Measurements from ENCODE around the gene TLX3.

TLX3 gene

DNA sequence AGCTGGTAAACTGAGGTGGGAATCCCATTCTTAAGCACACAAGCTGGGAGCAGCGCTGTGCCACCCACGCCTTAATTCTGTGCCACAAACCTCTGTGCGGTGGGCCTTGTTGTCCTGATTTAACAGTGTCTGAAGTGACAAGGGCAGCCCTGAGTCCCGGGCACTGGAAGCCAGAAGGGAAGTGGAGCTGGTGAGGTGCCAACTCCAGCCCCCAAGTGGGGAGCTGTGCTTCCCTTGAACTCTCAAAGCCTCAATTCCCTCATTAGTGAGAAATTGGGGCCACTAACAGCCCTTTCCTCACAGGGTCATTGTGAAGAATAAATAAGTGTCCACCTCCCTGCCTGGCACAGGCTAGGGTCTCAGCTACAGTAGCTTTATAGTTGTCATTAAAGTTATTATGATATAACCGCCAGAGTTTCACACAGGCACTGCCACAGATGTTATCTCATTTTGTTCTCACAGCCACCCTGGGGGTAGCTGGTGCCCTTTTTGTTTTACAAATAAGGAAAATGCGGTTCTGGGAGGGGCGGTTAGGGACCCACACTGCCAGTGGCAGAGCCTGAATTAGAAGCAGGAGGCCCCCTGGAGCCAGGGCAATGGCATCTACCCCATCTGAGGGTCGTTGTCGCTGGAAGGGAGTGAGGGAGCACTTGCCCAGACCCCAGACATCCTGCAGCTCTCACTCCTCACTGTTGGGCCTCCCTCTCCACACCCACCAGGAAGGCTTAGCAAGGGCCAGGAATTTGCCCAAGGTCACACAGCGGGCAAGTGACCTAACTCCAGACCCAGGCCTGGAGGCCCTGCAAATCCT lies 2.1 kb upstream of the TLX3 start:
- no peak for DNase-seq

DNA sequence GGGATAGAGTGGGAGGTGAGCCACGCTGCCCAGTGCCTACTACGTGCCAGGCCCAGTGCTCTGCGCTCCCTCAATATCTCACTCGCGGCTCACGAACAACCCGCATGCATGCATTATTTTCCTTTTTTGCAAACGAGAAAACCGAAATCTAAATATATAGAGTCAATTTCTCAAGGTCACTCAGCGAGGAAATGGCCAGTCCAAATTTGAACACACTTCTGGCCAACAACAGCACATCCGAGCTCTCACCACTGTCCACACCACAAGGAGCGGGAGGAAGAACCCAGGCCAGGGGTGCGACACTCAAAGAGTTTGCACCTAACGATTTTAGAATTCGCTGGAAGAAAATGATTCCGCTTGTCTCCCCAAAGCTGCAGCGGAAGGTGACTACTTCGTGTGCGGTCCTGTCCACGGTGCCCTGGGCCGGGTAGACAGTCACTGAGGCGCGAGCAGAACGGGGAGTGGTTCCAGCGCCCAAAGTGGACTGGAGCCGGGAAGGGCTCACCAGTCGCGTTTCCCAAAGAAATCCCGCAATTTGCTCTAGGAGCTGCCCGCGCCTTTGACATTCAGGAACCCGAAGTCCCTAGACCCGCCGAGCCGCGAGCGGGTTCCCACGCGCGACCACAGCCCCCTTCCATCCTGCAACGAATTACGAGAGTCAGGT lies 1.1 kb upstream of the TLX3 start:
- no peak for DNase-seq

DNA sequence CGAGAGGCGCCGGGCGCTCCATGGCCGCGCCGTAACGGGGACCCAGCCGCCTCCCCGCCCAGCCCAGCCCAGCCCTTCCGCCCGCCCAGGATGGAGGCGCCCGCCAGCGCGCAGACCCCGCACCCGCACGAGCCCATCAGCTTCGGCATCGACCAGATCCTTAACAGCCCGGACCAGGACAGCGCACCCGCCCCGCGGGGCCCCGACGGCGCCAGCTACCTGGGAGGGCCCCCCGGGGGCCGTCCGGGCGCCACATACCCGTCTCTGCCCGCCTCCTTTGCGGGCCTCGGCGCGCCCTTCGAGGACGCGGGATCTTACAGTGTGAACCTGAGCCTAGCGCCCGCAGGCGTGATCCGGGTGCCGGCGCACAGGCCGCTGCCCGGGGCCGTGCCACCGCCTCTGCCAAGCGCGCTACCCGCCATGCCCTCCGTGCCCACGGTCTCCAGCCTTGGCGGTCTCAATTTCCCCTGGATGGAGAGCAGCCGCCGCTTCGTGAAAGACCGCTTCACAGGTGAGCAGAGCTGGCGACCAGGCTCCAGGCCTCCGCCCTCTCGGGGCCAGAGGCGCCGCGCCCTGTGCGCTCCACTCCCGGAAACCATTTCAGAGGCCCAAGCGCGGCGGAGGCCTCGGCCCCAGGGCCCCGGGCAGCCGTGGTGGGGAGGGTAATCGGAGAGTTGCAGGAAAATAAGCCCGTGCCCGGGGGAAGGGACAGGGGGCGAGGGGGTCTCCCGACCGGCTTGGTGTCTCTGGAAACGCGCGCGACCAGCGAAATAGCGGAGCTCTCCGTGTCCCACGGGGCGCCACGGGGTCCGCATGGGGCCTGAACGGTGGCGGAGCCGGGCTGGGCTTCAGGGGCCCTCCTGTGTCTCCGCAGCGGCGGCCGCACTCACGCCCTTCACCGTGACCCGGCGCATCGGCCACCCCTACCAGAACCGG lies 496 bp downstream of the TLX3 start:
- no peak for DNase-seq

DNA sequence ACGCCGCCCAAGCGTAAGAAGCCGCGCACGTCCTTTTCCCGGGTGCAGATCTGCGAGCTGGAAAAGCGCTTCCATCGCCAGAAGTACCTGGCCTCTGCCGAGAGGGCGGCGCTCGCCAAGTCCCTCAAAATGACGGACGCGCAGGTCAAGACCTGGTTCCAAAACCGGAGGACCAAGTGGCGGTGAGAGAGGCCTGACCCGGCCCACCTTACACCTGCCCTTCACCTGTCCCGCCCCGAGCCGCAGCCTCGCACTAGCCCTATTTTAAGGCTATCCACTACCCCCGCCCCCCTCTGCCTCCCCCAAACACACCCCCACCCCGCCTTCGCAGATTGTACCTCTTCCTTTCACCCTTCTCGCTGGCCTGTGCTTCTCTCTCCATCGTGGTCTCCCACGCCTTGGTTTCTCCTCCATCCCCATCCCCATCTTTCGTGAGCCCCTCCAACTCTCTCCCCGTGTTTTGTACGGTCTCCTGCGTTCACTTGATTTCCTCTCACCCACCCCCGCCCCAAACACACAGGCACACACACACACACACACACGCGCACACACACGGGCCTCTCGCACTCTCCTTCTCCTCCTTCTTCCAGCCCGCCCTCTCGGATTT lies 1.3 kb downstream of the TLX3 start:
- no peak for DNase-seq

DNA sequence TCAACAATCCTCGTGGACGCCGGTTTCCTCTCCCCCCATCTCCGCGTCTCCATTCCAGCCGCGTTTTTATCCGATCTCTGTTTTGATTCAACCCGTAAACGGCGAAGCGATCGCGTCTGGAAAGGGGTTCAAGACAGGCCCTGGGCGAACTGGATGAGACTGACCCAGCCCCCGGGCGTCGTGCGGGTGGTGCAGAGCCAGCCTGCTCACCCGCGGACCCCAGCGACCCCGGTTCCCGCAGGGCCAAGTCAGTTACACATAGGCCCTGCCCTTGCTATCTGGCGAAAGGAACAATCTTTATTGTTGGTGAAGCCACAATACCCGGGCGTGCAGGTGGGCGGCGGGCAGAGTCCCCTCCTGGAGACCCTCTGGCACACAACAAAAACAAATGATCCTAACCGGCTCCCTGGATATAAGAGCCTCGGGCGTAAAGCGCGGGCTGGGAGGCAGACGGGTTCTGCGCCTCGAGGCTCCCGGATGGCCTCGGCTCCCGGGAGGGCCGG lies 1.8 kb downstream of the TLX3 start:
- no peak for DNase-seq

DNA sequence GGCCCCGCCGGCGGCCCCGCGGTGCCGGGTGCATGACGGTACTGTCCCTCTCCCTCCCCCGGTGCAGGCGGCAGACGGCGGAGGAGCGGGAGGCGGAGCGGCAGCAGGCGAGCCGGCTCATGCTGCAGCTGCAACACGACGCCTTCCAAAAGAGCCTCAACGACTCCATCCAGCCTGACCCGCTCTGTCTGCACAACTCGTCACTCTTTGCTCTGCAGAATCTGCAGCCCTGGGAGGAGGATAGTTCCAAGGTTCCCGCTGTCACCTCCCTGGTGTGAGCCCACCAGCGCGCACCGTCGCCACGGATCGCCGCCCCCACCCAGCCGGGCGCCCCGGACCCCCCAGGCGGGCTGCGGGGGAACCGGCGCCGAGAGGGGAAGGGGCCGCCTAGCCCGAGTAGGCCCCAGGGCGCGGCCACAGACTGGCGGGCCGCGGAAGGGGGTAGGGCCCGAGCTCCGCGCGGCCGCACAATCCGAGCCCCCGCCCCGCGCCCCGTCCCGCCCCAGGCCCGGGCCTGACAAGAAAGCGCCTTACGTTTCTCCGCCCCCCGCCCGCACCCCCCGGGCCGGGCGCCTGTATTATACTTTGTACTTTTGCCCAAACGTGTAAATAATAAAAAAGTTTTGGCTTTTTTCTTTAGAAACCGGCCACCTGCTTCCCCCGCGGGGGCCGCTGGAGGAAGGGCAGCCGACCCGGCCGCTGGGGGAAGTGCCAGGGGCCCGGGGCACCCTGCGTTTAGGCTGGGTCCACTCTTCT lies 2.5 kb downstream of the TLX3 start:
- peak; percentile 28 for DNase-seq

DNA sequence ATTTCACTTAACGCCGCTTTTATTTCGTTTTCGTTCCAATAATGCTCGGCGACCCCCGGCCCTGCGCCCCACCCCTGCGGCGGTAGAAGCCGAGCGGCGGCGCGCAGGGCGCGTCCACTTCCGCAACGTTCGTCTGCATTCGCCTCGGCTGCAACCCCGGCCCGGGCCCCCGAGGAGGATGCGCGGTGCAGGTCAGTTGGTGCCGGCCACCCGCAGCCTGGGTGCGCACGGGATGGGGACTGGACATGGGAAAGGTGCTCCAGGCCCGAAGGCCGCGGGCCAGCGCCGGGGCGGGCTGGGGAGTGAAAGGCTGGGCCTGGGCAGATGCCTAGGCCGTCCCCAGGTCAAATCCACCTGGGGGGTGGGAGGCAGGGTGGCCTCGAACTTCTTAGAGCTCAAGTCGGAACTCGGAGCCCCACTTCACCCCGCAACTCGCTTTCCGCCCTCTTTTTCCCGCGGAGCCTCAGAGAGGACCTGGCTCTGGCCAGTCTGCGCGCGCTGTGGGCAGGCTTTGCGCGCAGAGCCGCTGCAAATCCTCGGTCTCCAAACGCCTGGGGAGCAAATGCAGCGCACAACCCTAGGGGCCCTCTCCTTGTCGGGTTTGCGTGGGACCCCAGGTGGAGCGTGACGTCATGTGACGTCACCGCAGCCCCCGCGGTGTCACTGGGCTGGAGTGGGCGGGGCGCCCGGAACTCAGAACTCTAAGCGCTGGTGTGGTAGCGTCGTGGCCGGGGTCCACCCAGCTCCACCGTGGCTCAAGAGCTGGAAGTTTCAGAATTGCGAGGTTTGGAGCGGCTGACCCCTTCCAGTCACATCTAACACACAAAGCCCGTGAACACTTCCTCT lies 3.3 kb downstream of the TLX3 start:
- no peak for DNase-seq

DNA sequence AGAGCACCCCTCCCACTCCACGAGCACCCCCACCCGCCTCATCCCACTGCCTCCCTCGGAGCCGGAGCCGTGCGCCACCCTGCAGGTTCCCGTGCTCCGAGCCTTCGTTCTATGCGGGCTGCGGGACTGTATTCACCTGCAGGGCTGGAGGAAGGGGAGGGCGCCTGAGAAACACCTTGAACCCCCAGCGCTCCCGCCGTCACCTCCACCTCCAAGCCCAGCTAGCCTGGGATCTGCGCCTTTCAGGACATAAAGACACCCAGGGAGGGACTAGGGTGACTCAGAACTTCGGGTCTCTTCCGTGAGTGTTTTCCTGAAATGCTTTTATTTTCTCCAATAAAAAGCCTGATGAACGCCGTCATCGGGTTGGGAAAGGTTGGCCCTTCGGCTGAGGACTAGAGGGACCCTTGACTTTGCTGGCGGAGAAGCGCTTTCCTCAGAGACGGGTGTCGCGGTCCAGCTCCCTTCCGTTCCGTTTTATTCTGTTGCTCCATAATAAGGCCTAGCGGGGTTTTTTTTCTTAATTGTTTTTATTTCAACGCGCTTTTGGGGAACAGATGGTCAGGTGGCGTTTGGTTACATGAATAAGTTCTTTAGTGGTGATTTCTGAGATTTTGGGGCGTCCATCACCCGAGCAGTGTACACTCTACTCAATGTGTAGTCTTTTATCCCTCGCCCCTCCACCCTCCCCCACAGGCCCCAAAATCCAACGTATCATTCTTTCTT lies 4.6 kb downstream of the TLX3 start:
- DNase-seq, result no peak

DNA sequence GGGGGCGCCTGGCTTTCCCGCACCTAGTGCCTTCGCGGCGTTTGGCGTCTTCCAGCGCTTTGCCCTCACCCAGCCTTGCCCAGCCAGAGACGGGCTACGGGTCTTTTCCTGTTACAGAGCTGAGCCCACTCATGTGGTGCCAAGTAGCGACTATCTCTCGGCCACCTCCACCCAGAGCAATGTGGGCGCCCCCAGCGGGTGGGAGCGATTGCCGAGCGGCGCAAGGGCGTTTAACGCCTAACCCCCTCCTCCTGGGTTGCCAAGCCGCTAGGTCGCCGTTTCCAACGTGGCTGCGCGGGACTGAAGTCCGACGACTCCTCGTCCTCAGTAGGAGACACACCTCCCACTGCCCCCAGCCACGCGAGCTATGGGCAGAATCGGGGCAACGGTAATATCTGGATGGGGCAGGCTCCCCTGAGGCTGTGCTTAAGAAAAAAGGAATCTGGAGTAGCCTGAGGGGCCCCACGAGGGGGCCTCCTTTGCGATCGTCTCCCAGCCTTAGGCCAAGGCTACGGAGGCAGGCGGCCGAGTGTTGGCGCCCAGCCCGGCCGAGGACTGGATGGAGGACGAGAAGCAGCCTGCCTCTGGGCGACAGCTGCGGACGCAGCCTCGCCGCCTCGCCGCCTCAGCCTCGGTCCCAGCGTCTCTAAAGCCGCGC lies 5.8 kb downstream of the TLX3 start:
- DNase-seq, result no peak

DNA sequence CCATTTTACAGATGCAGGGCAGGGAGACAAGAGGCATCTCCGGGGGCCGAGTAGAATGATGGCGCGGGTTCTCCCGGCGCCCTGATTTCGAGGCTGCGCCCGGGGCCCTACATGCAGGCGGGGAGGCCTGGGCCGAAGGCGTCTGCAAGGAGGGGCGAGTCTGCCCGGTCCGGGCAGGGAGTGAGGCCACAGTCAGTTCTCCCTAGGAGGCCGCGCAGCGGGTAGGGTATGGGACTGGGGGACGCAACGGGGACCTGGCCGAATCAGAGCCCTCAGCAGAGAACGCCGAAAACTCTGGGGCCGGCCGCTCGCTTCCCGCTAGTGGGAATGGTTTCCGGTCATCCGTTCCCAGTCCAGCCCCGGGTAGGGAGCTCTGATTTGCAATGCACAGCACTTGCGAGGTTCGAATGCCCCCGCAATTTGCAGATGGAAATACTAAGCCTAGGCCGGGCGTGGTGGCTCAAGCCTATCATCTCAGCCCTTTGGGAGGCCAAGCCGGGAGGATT lies 6.4 kb downstream of the TLX3 start:
- no peak for DNase-seq

DNA sequence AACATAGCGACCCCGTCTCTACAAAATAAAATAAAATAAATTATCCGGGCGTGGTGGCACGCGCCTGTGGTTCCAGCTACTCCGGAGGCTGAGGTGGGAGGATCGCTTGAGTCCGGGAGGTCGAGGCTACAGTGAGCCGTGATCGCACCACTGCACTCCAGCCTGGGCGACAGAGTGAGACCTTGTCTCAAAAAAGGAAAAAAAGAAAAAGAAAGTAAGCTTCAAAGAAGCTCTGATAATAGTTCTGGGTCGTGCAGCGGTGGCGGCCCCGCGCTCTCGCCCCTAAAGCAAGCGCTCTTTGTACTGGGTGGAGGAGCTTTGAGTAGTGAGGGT lies 6.8 kb downstream of the TLX3 start:
- DNase-seq, result no peak

DNA sequence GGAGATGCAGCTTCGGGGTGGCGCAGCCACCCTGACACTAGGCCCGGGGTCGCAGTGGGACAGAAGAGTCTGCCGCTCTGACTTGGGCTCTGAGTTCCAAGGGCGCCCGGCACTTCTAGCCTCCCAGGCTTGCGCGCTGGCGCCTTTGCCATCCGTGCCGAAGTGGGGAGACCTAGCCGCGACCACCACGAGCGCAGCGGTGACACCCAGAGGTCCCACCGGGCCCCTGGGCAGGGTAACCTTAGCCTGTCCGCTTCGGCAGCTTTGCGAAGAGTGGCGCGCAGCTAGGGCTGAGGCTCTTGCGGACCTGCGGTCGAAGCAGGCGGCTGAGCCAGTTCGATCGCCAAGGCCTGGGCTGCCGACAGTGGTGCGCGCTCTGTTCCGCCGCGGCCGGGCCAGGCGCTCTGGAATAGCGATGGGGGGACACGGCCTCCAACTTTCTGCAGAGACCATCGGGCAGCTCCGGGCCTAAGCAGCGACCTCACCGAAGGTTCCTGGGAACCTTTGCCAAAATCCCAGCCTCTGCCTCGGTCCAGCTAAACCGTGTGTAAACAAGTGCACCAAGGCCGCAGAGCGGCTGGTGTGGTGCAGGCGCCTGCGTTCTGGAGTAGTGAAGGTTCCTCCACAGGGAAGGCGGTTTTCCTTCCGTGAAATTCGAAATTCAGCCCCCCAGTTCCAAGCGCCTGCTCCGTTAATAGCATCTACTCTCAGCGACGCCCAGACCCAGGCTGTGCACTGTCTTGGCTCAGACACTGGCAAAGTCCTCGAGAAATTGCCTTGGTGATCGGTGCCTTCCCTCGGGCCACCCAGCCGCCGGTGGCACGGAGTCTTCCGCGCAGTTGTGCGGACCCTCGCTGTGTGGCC lies 7.4 kb downstream of the TLX3 start:
- no peak for DNase-seq

DNA sequence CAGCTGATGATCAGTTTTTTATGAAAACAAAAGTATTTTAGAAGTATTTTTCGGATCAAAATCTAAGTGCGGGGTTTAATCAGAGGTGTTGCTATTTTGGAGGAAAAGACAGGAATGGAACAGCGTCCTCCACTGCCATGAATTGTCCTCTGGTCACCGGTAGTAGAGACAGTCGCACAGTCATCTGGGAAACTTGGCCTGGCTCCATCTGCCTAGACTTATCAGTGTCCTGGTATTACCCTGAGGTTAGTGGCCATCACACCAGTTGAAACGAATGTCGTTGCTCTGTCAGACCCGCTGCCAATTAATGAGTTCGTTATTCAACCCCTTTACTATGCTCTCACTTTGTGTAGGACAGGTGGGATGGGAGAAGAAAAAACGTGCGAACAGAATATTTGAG lies 8.2 kb downstream of the TLX3 start:
- DNase-seq, result no peak

DNA sequence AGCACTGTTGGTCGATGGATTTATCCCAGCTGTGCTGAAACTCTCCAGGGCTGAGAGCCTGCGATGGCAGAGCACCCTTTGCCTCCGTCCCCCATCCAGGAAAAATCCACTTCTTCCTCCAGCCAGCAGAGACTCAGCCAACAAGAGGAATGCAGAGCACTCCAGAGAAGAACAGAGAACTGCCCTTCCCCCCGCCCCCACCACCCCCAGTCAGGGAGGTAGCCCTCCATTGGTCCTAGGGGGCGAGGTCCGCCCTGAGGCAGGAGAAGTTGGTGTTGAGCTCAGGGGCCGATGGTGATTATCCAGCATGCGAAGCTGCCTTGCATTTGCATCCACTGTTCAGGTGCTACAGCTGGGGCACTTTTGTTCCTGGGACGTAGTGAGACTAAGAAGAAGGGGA lies 9.0 kb downstream of the TLX3 start:
- no peak for DNase-seq

DNA sequence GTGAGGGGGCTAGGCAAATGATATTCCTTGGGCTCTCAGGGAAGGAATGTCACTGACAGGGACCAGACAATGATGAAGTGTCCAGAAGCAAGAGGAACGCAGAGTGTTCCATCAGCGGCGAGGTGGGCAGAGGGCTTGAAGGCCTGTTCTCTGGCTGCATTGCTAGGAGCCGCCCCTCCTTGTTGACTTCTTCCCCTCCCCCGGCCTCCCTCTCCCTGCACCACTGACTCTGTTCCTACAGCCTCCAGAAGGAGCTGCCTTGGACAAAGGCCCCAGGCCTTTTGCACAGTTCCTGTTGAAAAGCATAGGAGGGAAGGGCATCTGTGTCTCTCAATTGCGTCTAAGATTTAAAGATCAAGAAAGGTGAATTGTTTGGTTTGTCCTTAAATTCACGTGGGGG lies 12.4 kb downstream of the TLX3 start:
- no peak for DNase-seq

DNA sequence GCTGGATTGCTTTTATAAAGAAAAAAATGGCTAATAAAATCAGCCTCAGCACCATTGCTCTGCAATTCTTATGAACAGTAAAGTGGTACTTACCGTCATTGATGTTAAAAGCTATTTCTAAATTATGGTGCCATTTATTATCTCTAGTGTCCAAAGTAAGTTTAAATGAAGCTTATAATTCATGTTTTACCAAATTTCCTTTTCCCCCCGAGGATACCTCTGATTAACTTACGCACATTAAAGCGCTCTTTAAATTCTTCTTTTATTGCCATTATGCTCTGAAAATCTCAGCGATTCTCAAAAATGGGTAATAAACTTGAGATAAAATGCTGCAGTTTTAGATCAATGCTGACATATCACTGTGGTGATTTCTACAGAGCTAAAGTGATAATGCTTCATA lies 13.5 kb downstream of the TLX3 start:
- no peak for DNase-seq

DNA sequence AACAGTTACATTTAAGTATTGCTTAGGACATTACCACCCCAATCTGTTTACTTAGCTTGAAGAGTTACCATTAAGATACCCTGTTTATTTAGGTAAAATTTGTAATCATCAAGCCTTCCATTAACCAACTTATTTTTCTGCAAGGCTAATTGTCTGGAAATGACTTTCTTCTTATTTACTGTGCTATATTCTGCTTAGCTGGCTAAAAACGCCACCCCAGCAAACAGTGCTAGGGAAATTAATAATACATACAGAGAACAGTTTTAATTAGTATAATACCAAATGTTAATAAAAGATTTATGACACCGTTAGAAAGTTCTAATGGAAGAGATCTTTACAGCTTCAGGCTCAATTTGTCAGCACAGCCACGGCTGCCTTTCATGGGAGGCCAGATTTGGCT lies 14.0 kb downstream of the TLX3 start:
- no peak for DNase-seq

DNA sequence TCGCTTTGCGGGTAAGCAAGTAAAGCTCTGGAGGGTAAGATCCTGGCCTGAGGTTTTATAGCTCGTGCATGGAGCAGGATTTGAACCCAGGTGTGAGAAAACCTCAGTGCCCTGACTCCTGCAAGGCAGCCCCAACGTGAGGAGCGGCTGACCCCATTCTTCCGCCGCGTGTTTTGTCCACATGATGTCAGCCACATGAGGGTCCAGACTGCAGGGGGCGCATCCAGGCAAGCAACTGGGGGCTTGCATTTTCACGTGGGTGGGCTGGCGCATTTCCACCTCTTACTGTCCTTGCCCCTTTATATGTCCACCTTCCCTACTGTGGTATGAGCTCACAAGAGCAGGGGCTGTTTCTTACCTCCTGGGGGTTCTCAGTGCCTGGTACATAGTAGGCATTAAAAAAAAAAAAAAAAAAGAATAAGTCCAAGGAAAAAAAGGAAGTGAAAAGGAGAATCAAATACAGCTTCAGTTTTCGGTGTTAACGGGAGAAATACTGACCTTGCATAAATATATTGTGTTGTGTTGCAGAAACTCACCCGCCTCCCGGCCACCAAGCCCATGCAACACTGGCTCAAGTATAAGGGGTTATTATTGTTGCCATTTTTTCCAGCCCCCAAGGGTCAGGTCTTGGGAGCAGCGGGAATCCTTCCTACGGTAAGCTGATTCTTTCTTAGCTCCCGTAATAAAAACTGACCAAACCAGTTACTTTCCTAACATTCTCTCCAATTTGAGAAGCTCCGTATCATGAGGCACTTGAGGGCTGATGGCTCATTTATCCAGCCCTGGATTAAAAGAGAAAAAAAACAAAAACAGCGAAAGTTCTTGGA lies 15.0 kb downstream of the TLX3 start:
- no peak for DNase-seq

All from fibroblast of upper back skin (primary cell).